ENCODE results near the gene TRMT13.
"Not testable (repeated sequence)": the region's sequence is repeated elsewhere in the genome, so short reads cannot be mapped to it uniquely, and the experiment has no call there.

Gene TRMT13

GRCh38 chr1:100152271-100152670 is 19.3 kb downstream of the TRMT13 start:
- no peak for DNase-seq

GRCh38 chr1:100162881-100163280 is 29.9 kb downstream of the TRMT13 start:
- intact Hi-C loops (cut with DNase I) = no loop called here
- no peak for DNase-seq

More at GRCh38 chr1:100152271-100152670, 19.3 kb downstream of the TRMT13 start:
- intact Hi-C loops (cut with DNase I) = no loop called here

GRCh38 chr1:100164216-100164615 is 31.3 kb downstream of the TRMT13 start:
- intact Hi-C loops (cut with DNase I) = no loop called here
- DNase-seq = no peak

GRCh38 chr1:100164702-100165101 is 31.7 kb downstream of the TRMT13 start:
- intact Hi-C loops (cut with DNase I) = no loop called here
- DNase-seq = no peak

GRCh38 chr1:100168051-100168450 is 35.1 kb downstream of the TRMT13 start:
- no peak for DNase-seq
- intact Hi-C loops (cut with DNase I) = no loop called here

GRCh38 chr1:100177295-100178041 is 44.5 kb downstream of the TRMT13 start:
- DNase-seq = no peak
- intact Hi-C loops (cut with DNase I) = no loop called here

- intact Hi-C loops (cut with DNase I) = no loop called here
- no peak for DNase-seq
Observed at GRCh38 chr1:100178091-100178490, 45.1 kb downstream of the TRMT13 start, which contains the start of gene LRRC39. Gene LRRC39 (minus strand): TSS chr1:100178256. CDS start chr1:100168516, 9,740 bp downstream.

GRCh38 chr1:100183370-100183769 is 50.4 kb downstream of the TRMT13 start:
- DNase-seq = no peak
- intact Hi-C loops (cut with DNase I) = no loop called here

GRCh38 chr1:100184536-100184935 is 51.6 kb downstream of the TRMT13 start:
- intact Hi-C loops (cut with DNase I) = no loop called here

GRCh38 chr1:100187912-100188311 is 54.9 kb downstream of the TRMT13 start:
- intact Hi-C loops (cut with DNase I) = no loop called here
- DNase-seq = peak in 1 of 10 donors; percentile 15

More at GRCh38 chr1:100184536-100184935, 51.6 kb downstream of the TRMT13 start:
- no peak for DNase-seq

- peak in 4 of 10 donors; percentile 14 to 87 (median 30) for DNase-seq
- intact Hi-C loops (cut with DNase I) = no loop called here
Observed at GRCh38 chr1:100188617-100189016, 55.7 kb downstream of the TRMT13 start.

GRCh38 chr1:100198596-100198995 is 65.6 kb downstream of the TRMT13 start:
- no peak for DNase-seq
- intact Hi-C loops (cut with DNase I) = no loop called here

- intact Hi-C loops (cut with DNase I); DNase-seq: not testable (repeated sequence)
Observed at GRCh38 chr1:100200060-100200459, 67.1 kb downstream of the TRMT13 start.
